Sigmoid colon (tissue), 7 donors: ENCODE data around the gene PALMD. TPM values are rescaled to one million over a fixed set of nuclear protein-coding genes. Genes with fewer than 3 reads are reported as not detected.

Source experiments
- DNase-seq: peaks from one replicate; pipeline ENCODE4 v3.0.0-alpha.2; 2019
- H3K27ac ChIP-seq, 4 donors: fragments of 200-600 bp; sonication (generic); one replicate each; pipeline ENCODE4 v1.5.1; 2016 to 2019; ENCODE audit warnings: mild to moderate bottlenecking in 1 of 4
- H3K27me3 ChIP-seq, 3 donors: fragments of 200-600 bp; sonication (generic); one replicate each; pipeline ENCODE4 v1.5.1; 2019; ENCODE audit warnings: mild to moderate bottlenecking in 1 of 3
- H3K36me3 ChIP-seq, 4 donors: fragments of 200-600 bp; sonication (generic); one replicate each; pipeline ENCODE4 v1.5.1; 2016 to 2019
- H3K4me1 ChIP-seq, 4 donors: fragments of 200-600 bp; sonication (generic); one replicate each; pipeline ENCODE4 v1.5.1; 2017 to 2019
- H3K4me3 ChIP-seq, 4 donors: fragments of 200-600 bp; sonication (generic); one replicate each; pipeline ENCODE4 v1.5.1; 2017 to 2019; ENCODE audit warnings: mild to moderate bottlenecking in 2 of 4, moderate library complexity in 1 of 4
- H3K9me3 ChIP-seq, 4 donors: fragments of 200-600 bp in 3 of 4; sonication (generic) in 3 of 4; one replicate each; pipeline versions ENCODE4 v1.5.1 to v1.6.1; 2013 to 2019
- EP300 ChIP-seq, 4 donors: sonication (generic); formaldehyde crosslinking; IDR thresholded peaks; one replicate each; pipeline ENCODE4 v1.6.1; 2017; ENCODE audit warnings: antibody characterized with exemption in 4 of 4
- POLR2A ChIP-seq, 2 donors: fragments of 450-650 bp; IDR thresholded peaks; one replicate each; pipeline ENCODE4 v1.6.1; 2016; ENCODE audit warnings: antibody characterized with exemption in 2 of 2, mild to moderate bottlenecking in 2 of 2, moderate library complexity in 2 of 2
- POLR2AphosphoS5 ChIP-seq, 4 donors: sonication (generic); formaldehyde crosslinking; IDR thresholded peaks; one replicate each; pipeline ENCODE4 v1.6.1; 2017; ENCODE audit warnings: antibody characterized with exemption in 4 of 4
- WGBS, 2 donors: extraction: QIAGEN DNeasy Blood & Tissue Kit; methylation state at CpG; one replicate each; pipeline ENCODE4 v1.1.7; 2013; 5-methylcytosine and 5-hydroxymethylcytosine counted together
- intact Hi-C: fragments of 100-400 bp; cut with DNase I; formaldehyde crosslinking; loops from one replicate; pipeline ENCODE4 v1.15.1; 2023
- polyA plus RNA-seq, 3 donors: library from polyadenylated mRNA; stranded (reverse); fragments of 200-250 nt; gene quantifications; one replicate each; pipeline ENCODE4 v1.2.3, GENCODE V29; 2013
- total RNA-seq, 4 donors: library from RNA; depleted of rRNA; stranded (reverse); fragments of >200 nt; gene quantifications; one replicate each; pipeline ENCODE4 v1.1.0, GENCODE V29; 2016
- TF ChIP-seq, protein P1 (sequence below), 4 experiments: fragments of 450-650 bp in 3 of 4; fragments of 200-600 bp in 1 of 4; IDR thresholded peaks; one replicate each; pipeline ENCODE4 v1.5.1; 2016 to 2019; ENCODE audit warnings: antibody characterized with exemption in 4 of 4, mild to moderate bottlenecking in 3 of 4, moderate library complexity in 2 of 4
- donor health status: healthy with polysubstance abuse.
- donor health status: Bipolar disorder and iron deficiency.
- donor health status: healthy.

PALMD gene
- total and polyA plus RNA-seq, 7 donors = 0.92 to 20.2 (median 8.1) TPM

DNA sequence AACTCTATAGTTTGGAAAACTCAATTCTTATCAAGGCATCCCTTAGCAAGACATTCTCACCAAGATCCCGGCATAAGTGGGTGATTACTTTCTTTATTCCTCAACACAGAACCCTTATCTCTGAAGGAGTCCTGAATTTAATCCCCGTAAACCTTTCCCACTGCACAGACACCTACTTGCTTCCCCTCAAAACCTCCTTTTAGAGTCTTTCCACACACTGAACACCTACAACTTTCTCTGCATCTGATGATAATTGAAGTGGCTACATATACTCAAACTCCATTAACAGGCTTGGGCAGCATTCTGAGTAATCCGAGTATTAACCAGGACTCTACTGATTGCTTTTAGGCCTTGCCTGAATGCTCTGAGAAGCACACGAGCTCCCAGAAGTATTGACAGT, 23.5 kb downstream of the PALMD start:
- DNase-seq = no peak
- Histone ChIP-seq H3K27me3 (no peaks in the 10 kb centered on the region), H3K9me3 (no peaks in the 10 kb centered on the region), H3K4me1 (peaks cover 0 to 9% (median 2%) of the 10 kb centered on the region in 4 donors), H3K4me3 (no peak overlapping the region), H3K36me3 (no peaks in the 10 kb centered on the region), H3K27ac (no peak overlapping the region)
- intact Hi-C loops = no loop called here
- TF ChIP-seq POLR2AphosphoS5 (IDR thresholded peaks at IDR 0.05) (no peak), EP300 (IDR thresholded peaks at IDR 0.05) (no peak), POLR2A (IDR thresholded peaks at IDR 0.05) (no peak)
- 86 to 87% methylated on average over 4 of the region's 4 CpGs for WGBS, 2 donors

GRCh38 chr1:99669821-99670220, 23.9 kb downstream of the PALMD start:
- 86 to 90% methylated on average over 2 of the region's 2 CpGs for WGBS, 2 donors
- DNase-seq = no peak
- H3K27ac ChIP-seq = no peak overlapping the region
- H3K27me3 ChIP-seq = no peaks in the 10 kb centered on the region
- H3K4me3 ChIP-seq = no peak overlapping the region
- intact Hi-C loops = no loop called here
- peaks cover 0 to 9% (median 2%) of the 10 kb centered on the region in 4 donors for H3K4me1 ChIP-seq
- no peaks in the 10 kb centered on the region for H3K9me3 ChIP-seq
- TF ChIP-seq EP300 (IDR thresholded peaks at IDR 0.05) = no peak
- TF ChIP-seq POLR2AphosphoS5 (IDR thresholded peaks at IDR 0.05) = no peak
- TF ChIP-seq, protein P1, sequence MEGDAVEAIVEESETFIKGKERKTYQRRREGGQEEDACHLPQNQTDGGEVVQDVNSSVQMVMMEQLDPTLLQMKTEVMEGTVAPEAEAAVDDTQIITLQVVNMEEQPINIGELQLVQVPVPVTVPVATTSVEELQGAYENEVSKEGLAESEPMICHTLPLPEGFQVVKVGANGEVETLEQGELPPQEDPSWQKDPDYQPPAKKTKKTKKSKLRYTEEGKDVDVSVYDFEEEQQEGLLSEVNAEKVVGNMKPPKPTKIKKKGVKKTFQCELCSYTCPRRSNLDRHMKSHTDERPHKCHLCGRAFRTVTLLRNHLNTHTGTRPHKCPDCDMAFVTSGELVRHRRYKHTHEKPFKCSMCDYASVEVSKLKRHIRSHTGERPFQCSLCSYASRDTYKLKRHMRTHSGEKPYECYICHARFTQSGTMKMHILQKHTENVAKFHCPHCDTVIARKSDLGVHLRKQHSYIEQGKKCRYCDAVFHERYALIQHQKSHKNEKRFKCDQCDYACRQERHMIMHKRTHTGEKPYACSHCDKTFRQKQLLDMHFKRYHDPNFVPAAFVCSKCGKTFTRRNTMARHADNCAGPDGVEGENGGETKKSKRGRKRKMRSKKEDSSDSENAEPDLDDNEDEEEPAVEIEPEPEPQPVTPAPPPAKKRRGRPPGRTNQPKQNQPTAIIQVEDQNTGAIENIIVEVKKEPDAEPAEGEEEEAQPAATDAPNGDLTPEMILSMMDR (IDR thresholded peaks at IDR 0.05) = no peak
- TF ChIP-seq POLR2A (IDR thresholded peaks at IDR 0.05) = no peak
- no peaks in the 10 kb centered on the region for H3K36me3 ChIP-seq

GRCh38 chr1:99670583-99670982, 24.7 kb downstream of the PALMD start:
- DNase-seq = no peak
- TF ChIP-seq, protein P1 (IDR thresholded peaks at IDR 0.05) = no peak
- TF ChIP-seq POLR2A (IDR thresholded peaks at IDR 0.05) (no peak), EP300 (IDR thresholded peaks at IDR 0.05) (no peak), POLR2AphosphoS5 (IDR thresholded peaks at IDR 0.05) (no peak)
- no peaks in the 10 kb centered on the region for H3K36me3 ChIP-seq
- no peaks in the 10 kb centered on the region for H3K27me3 ChIP-seq
- H3K27ac ChIP-seq = no peak overlapping the region
- H3K4me3 ChIP-seq = no peak overlapping the region
- no peaks in the 10 kb centered on the region for H3K9me3 ChIP-seq
- intact Hi-C loops = no loop called here
- H3K4me1 ChIP-seq = peaks cover 0 to 9% (median 2%) of the 10 kb centered on the region in 4 donors
- 51 to 76% methylated on average over 1 of the region's 1 CpG for WGBS, 2 donors

- Histone ChIP-seq H3K4me1 (peaks cover 0 to 9% (median 2%) of the 10 kb centered on the region in 4 donors), H3K4me3 (no peak overlapping the region), H3K27ac (peak overlapping the region in 1 of 4 donors; percentile 29), H3K27me3 (no peaks in the 10 kb centered on the region), H3K9me3 (no peaks in the 10 kb centered on the region), H3K36me3 (no peaks in the 10 kb centered on the region)
- intact Hi-C loops = no loop called here
- no peak for DNase-seq
- 77 to 85% methylated on average over 4 of the region's 4 CpGs for WGBS, 2 donors
- TF ChIP-seq POLR2A (IDR thresholded peaks at IDR 0.05) (no peak), POLR2AphosphoS5 (IDR thresholded peaks at IDR 0.05) (no peak), EP300 (IDR thresholded peaks at IDR 0.05) (no peak)
- TF ChIP-seq, protein P1 (IDR thresholded peaks at IDR 0.05) = no peak
These were observed 26.1 kb downstream of the PALMD start for GRCh38 chr1:99672038-99672437.

DNA sequence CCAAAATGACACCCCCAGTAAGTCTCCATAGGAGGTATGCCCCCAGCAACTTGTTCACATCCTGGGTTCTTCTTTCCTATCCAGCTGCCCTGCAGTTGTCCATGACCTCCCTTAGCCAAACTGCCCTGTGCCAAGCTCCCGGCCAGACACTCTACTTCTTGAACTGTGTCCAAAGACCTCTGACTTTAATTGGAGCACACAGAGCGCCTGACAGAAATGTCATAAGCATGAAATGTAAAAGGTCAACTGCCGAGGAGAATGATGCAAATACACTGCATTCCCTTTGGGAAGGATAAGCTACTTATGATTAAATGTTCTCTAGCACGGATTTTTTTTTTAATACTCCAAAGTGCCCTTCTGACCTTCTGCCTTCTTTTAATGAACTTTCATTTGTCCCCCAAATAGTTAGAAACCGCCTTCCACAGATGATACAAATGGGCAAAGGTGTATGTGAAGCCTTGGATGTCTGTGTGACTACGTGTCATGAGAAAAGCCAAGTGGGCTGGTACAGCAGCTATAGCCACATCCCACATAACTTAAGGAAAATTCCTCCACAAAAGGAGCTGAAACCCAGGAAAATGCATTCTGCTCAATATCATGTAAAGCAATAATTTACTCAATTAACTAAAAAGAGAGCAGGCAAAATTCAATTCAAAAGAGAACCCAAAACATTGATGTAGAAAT, 26.8 kb downstream of the PALMD start:
- Histone ChIP-seq H3K4me1 (peaks cover 0 to 9% (median 2%) of the 10 kb centered on the region in 4 donors), H3K36me3 (no peaks in the 10 kb centered on the region), H3K27me3 (no peaks in the 10 kb centered on the region), H3K9me3 (no peaks in the 10 kb centered on the region), H3K4me3 (no peak overlapping the region), H3K27ac (peak overlapping the region in 1 of 4 donors; percentile 29)
- 65 to 79% methylated on average over 6 of the region's 6 CpGs for WGBS, 2 donors
- intact Hi-C loops = no loop called here
- no peak for DNase-seq
- TF ChIP-seq POLR2AphosphoS5 (IDR thresholded peaks at IDR 0.05) = no peak
- TF ChIP-seq, protein P1 (IDR thresholded peaks at IDR 0.05) = no peak
- no peak for TF ChIP-seq POLR2A (IDR thresholded peaks at IDR 0.05)
- TF ChIP-seq EP300 (IDR thresholded peaks at IDR 0.05) = no peak
